SIG-M5 treated with dmso at 0.1 percent for 504 hours (cell line): Measurements from ENCODE around the gene PDCD1.

Source experiments
- DNase-seq: peaks from one replicate; lab custom pipeline; 2025; ENCODE audit not compliant: unreplicated experiment; lab: John Stamatoyannopoulos, UW

PDCD1 gene

GRCh38 chr2:241865957-241866789, 7.5 kb upstream of the PDCD1 start:
- no peak for DNase-seq

GRCh38 chr2:241865416-241865956, 6.8 kb upstream of the PDCD1 start:
- no peak for DNase-seq

GRCh38 chr2:241864850-241865213, 6.1 kb upstream of the PDCD1 start:
- DNase-seq: no peak

- DNase-seq: no peak
These were observed 5.6 kb upstream of the PDCD1 start for GRCh38 chr2:241864168-241864849.

GRCh38 chr2:241863536-241863954, 4.9 kb upstream of the PDCD1 start:
- no peak for DNase-seq

- no peak for DNase-seq
These were observed 4.3 kb upstream of the PDCD1 start for GRCh38 chr2:241862775-241863535.

GRCh38 chr2:241862093-241862492, 3.4 kb upstream of the PDCD1 start:
- DNase-seq: no peak

- DNase-seq: no peak
These were observed 2.6 kb upstream of the PDCD1 start for GRCh38 chr2:241861264-241861663.

- DNase-seq: no peak
These were observed 1.7 kb upstream of the PDCD1 start for GRCh38 chr2:241860184-241861078.

- DNase-seq: no peak
These were observed 916 bp upstream of the PDCD1 start for GRCh38 chr2:241859436-241860183.

GRCh38 chr2:241859017-241859435, 332 bp upstream of the PDCD1 start:
- no peak for DNase-seq

- DNase-seq: no peak
These were observed 1.0 kb downstream of the PDCD1 start for GRCh38 chr2:241857572-241858121.

- no peak for DNase-seq
These were observed 1.6 kb downstream of the PDCD1 start for GRCh38 chr2:241857041-241857541.

- no peak for DNase-seq
These were observed 2.7 kb downstream of the PDCD1 start for GRCh38 chr2:241855888-241856422.

GRCh38 chr2:241855245-241855887, 3.3 kb downstream of the PDCD1 start:
- no peak for DNase-seq

- no peak for DNase-seq
These were observed 4.1 kb downstream of the PDCD1 start for GRCh38 chr2:241854342-241855244.

GRCh38 chr2:241853651-241854341, 4.9 kb downstream of the PDCD1 start:
- DNase-seq: no peak
